WI38 (cell line): ENCODE measurements around the gene TMEM161B.
A peak's percentile ranks its signal among the peaks of the same experiment; 100 is the strongest.

Source experiments
- H3K4me3 ChIP-seq: 2 replicates; pipeline ENCODE4 v1.5.1; 2011; ENCODE audit warnings: low read depth, mild to moderate bottlenecking, control low read depth, low read length
- TF ChIP-seq, protein P1 (sequence below): IDR thresholded peaks from 2 replicates; pipeline ENCODE4 v1.5.1; 2012; ENCODE audit warnings: low read depth, mild to moderate bottlenecking, control low read depth, low read length

TMEM161B gene

DNA sequence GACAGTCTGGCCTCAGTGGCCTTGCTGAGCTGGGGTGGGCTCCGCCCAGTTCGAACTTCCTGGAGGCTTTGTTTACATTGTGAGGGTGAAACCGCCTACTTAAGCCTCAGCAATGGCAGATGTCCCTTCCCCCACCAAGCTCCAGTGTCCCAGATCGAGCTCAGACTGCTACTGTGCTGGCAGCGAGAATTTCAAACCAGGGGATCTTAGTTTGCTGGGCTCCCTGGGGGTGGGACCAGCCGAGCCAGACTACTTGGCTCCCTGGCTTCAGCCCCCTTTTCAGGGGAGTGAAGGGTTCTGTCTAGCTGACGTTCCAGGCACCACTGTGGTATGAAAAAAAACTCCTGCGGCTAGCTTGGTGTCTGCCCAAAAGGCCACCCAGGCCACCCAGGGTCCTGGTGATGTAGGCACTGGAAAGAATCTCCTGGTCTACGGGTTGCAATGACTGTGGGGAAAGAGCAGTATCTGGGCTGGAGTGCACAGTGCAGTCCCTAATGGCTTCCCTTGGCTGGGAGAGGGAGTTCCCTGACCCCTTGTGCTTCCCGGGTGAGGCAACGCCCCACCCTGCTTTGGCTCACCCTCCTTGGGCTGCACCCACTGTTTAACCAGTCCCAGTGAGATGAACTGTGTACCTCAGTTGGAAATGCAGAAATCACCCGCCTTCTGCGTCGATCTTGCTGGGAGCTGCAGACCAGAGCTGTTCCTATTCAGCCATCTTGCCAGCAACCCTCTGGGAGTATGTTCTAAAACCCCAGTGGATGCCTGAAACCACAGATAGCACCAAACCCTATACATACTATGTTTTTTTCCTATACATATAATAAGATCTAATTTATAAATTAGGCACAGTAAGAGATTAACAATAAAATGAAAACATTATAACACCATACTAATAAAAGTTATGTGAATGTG is 95.5 kb downstream of the TMEM161B start:
- peak overlapping the region; percentile 12; the same call in 1 of the 2 replicates for H3K4me3 ChIP-seq
- TF ChIP-seq, protein P1, sequence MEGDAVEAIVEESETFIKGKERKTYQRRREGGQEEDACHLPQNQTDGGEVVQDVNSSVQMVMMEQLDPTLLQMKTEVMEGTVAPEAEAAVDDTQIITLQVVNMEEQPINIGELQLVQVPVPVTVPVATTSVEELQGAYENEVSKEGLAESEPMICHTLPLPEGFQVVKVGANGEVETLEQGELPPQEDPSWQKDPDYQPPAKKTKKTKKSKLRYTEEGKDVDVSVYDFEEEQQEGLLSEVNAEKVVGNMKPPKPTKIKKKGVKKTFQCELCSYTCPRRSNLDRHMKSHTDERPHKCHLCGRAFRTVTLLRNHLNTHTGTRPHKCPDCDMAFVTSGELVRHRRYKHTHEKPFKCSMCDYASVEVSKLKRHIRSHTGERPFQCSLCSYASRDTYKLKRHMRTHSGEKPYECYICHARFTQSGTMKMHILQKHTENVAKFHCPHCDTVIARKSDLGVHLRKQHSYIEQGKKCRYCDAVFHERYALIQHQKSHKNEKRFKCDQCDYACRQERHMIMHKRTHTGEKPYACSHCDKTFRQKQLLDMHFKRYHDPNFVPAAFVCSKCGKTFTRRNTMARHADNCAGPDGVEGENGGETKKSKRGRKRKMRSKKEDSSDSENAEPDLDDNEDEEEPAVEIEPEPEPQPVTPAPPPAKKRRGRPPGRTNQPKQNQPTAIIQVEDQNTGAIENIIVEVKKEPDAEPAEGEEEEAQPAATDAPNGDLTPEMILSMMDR = no peak

DNA sequence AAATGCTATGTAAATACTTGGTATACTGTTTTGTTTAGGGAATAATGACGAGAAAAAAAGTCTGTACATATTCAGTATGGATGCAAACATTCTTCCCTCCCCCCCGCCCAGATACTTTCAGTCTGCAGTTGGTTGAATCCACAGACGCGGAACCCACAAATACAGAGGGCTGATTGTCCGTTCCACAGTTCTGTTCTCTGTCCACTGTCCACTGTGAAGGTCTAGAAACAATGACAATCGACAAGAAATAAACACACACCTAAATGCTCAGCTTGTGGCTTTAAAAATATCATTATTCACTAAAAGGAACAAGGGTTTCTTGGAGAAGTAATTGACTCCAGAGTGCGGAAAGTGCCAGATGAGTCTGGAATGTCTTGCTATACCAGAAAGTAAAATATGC is 109.1 kb downstream of the TMEM161B start:
- no peak overlapping the region for H3K4me3 ChIP-seq

DNA sequence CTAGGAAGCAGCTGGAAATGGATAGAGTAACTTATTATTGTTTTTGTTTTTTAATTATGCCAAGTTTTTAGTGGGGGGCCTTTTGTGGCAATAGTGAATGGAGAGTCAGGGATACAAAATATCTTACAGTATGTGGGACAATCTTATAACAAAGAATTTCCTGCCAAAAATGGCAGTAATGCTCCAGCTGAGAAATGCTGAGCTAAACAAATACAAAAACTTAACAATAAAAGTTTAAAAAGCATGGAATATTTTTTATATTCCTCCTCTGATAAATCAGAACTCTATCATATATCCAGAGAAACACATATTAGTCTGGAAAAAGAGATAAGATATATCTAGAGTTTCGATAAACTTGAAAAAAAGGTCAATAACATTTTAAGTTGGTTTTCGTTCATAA is 110.6 kb downstream of the TMEM161B start:
- no peak overlapping the region for H3K4me3 ChIP-seq
- TF ChIP-seq, protein P1 = no peak

More for the DNA sequence above, 109.1 kb downstream of the TMEM161B start:
- TF ChIP-seq, protein P1 = no peak

DNA sequence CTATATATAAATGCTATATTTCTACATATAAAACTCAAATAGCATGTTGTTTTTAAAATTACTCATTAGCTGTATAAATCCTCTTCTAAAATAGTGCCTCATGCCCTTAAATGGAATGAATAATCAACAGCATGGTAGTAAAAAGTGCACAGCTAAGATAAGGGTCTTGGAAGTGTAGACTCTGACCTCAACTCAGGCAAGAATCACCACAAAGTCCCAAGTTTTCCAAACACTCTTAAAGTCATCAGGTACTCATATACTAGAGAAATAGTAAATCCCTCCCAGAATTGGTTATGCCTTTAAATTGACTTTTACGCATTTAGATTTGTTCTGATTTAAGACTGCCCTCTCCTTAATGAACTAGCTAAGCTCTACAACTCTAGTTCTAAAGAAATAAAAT is 113.8 kb downstream of the TMEM161B start:
- H3K4me3 ChIP-seq = no peak overlapping the region
- TF ChIP-seq, protein P1 = no peak

DNA sequence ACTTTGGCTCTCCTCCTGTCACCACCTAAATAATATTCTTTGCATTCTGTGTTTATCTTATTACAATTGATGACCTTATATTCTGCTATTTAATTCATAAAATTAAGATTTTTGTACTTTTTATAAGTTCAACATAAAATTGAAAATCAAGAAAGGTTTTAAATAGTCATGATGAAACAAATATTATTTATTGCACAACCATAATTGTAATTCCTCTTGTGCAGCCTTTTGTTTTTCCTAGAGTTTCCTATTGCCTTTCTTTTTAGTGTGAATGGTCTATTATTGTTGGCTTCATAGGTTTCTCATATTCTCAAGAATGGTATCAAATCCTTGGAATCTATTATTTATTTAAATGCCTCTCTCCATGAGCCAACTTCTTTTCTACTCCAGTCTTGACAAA is 117.9 kb downstream of the TMEM161B start:
- H3K4me3 ChIP-seq = no peak overlapping the region
- TF ChIP-seq, protein P1 = no peak

DNA sequence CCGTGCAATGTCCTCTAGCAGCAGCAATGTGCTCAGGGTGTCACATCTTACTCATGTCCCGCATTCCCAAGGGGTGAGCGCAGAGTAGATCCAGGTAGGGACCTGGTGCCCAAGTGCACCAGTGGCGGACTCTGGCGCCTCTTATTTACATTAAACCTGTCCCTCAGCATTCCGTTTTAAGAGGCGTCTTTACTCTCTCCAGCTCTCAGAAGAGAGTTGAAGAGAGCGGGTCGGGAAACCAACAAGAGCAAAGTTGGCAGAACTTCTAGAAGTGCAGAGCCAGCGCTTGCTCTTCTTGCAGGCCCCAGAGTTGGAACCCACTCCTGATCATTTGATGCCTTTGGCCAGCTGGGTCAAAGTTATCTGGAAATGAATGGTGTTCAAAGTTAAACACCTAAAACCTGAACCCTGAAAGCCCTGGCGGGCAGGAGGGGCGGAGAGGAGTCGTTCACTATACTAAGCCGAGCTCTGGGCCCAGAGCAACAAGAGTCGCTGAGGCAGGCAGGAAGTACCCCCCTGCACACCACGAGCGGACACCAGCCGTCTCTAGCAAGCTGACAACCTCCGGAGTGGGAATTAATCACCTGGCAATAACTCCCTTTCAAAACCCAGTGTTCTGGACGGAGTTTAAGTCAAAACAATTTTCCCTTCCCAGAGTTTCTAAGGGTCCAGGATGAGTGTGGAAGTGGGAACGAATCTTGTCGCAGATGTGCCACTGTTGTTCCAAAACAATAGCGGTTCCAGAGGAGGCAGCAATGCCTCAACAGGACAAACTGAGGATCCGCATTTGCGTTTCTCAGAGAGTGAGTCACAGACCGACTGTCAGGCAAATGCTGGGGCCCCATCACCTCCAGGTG is 122.8 kb downstream of the TMEM161B start:
- TF ChIP-seq, protein P1 = no peak
- no peak overlapping the region for H3K4me3 ChIP-seq

DNA sequence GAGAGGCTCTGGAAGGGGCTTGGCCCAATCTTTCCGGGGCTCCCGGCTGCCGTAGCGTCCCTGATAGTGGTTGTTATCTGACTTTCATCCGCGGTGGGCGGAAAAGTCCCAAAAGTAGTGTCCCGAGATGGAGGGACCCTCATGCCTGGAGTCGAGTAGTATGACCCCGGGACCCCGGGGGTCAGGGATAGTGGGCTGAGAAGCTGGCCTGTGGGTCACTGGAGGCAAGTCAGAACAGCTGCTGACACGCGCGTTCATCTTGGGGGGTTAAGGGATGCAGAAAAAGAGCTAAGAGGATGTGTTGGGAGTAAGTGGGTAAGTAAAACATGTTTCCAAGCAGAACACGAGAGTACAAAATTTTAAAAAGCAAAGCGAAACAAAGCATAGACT is 123.4 kb downstream of the TMEM161B start:
- TF ChIP-seq, protein P1 = no peak
- H3K4me3 ChIP-seq = no peak overlapping the region
